NCI-H1694 treated with DMSO at 0.1 percent for 48 hours (cell line): ENCODE data around the gene MGAT4A.
"Not testable (repeated sequence)": the region's sequence is repeated elsewhere in the genome, so short reads cannot be mapped to it uniquely, and the experiment has no call there.

Experiments
- DNase-seq: peaks from one replicate; lab custom pipeline; 2025; lab: John Stamatoyannopoulos, UW

The MGAT4A gene

GRCh38 chr2:98730053-98730706 lies 752 bp downstream of the MGAT4A start:
- DNase-seq, result peak; percentile 42

DNA sequence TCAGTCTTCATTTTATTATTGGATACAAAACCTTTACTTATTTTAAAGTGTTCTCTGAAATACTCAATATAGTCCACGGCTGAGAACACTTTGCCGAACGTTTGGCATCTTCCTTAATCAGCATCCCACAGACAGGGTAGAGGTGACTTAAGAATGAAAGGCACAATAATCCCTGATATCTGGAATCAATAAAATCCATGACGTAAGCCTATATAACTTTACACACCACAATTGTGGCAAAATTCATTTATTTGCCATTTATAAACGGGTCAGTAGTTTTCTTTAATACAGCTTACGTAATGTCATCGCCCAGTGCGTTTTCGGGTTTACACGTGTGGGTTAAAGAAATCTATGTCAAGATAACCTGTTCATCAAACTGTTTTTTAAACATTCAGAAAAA lies 1.3 kb downstream of the MGAT4A start:
- no peak for DNase-seq

- DNase-seq, result not testable (repeated sequence)
These were observed 2.7 kb downstream of the MGAT4A start for GRCh38 chr2:98728088-98728718.

DNA sequence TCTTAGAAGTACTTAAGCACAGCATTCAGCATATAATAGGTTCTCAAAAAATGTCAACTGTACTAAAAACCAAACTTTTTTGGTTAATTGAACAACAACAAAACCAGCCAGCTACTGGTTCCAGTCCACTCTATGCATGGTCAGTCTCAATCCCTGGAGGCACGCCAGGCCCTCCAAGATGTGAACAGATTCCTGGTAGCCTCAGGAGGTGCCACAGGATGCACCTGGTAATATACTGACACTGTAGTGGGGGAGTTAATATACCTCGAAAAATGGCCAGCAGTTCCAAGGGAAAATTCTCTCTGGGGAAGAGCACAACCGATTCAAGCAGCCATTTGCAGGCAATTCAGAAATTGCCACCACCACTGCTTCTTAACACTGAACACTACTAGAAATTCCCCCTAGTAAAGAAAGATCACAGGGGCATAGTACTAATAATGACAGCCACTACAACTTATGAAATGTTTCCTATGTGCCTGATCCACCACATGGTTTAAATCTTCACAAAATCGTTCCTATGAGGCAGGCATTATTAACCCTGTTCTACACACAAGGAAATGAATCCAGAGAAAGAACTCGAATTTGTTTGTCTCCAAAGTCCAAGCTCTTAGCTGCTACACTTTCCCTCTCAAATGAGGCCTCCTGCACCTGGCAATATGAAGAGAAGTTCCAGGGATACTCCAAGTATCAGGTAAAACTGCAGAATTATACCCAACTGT lies 3.4 kb downstream of the MGAT4A start:
- no peak for DNase-seq

GRCh38 chr2:98726735-98727368 lies 4.1 kb downstream of the MGAT4A start:
- DNase-seq, result no peak

DNA sequence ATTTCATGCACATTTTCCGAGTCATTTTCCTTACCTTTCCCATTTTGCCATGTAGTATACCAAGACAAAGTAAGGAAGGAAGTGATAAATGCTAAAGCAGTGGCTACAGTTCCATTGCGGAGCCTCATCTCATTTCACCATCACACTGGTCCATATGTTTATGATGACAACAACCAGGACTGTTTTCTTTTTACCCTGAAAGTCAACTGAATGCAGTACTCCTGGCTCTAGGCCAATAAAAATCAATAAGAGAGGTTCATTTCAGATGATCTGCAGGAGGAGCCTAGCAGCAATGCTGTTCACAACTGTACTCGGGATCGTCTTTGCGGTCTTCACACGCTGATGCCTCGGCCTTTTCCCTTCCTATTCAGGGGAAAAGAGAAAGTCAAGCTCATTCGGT lies 4.7 kb downstream of the MGAT4A start:
- no peak for DNase-seq

DNA sequence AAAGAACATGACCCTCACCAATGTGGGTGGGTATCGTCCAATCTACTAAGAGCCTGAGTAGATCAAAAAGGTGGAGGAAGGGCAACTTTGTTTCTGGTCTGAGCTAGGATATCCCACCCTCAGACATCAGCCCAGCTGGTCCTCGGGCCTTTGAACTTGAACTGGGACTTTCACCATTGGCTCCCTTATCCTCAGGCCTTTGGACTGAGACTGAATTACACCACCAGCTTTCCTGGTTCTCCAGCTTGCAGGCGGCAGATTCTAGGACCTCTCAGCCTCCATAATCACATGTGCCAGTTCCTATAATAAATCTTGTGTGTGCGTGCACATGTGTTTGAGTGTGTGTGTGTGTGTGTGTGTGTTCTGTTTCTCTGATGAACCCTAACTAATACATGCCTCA lies 10.6 kb downstream of the MGAT4A start:
- DNase-seq, result no peak

DNA sequence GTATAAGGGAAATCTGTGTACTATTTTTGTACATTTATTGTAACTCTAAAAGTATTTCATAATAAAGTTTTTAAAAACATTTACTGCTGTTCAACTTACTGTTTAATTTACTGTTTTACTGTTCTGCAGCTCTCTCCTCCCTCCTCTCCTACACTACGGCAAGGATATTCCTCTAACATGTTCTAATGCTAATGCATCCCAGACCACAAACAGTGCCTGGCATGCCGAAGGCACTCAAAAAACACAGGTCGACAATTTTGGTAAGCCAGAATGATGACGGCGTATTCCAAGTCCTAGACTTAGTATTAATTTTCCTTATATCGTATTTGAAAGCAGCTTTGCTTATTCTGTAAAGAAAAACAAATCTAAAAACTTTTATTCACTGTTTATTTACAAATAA lies 13.3 kb downstream of the MGAT4A start:
- no peak for DNase-seq

DNA sequence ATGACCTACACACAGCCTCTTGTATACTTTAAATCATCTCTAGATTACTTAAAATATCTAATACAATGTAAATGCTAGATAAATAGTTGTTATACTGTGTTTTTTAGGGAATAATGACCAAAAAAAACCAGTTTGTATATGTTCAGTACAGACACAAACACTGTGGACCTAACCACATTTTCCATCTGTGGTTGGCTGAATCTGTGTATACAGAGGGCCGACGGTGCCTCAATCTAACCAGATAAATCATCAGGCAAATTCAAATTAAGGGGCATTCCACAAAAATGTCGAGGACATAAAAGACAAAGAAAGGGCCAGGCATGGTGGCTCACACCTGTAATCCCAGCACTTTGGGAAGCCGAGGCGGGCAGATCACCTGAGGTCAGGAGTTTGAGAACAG lies 14.1 kb downstream of the MGAT4A start:
- no peak for DNase-seq

- DNase-seq, result no peak
These were observed 15.0 kb downstream of the MGAT4A start for GRCh38 chr2:98715812-98716451.

DNA sequence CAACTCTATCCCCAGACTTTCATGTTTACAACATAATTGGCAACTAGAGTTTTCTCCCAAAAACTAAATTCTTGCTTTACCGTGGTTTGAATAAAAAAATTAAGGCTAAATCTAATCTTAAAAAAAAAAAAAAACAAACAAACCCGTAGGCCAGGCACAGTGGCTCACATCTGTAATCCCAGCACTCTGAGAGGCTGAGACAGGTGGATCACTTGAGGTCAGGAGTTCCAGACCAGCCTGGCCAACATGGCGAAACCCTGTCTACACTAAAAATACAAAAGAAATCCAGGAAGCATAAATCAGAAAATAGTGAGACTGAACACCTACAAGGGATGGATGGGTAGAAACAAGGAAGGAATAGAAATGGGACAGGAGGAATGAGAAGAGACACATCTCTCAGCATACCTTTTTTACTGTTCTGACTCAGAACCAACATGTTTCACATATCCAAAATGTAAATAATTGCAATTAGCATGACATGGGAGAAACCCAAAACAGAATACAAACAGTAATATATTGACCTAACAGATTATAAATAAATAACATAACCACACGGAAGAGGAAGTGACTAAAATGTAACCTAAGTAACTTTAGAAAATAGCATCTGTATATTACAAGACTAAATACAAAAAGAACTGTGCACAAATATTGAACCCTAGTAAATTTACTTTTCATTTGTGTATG lies 17.5 kb downstream of the MGAT4A start:
- no peak for DNase-seq

DNA sequence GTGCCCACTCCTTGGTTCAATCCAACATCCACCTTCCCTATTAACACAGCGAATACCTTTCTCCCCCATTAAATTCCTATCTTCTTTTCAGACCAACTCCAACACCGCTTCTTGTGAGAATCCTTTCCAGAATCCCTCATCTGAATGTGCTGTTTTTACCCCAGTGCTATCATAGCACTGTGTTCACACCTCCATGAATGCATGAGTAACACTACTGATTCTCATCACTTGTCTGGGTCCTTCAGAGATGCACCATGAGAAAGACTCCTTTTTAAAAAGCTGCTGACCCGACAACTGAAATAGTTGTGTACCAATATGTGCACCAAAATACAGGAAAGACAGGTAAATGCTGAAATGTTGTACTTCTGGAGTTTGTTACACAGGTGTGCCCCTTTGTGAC lies 18.8 kb downstream of the MGAT4A start:
- DNase-seq, result no peak

DNA sequence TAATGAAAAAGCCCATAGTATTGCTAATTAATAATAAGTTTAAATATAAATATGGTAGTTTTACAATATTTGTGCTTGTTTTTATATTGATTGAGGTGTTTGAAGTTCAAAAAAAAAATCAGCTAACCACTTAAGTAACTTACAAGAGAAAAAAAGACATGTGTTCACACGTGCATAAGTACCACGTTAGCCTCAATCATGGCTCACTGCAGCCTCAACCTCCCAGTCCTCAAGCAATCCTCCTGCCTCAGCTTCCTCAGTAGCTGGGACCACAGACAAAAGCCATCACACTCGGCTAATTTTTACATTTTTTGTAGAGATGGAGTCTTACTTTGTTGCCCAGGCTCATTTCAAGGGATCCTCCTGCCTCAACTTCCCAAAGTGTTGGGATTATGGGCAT lies 19.4 kb downstream of the MGAT4A start:
- no peak for DNase-seq

DNA sequence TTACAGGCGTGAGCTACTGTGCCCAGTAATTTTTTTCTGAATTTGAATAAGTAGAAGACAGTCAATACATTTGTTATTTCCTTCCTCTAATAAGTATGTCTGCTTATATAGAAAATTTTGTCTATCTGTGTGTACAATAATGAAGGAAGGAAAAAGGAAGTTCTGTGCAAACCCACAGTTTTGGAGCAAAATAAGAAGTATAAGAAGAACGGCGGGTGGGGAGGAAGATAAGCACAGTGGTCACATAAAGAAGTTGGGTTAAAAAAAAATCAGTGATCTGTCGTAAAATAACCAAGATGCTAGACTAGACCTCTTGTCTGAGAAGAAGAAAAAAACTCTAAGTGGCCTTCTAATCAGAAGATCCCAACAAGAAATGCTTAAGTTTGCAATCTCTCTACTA lies 20.2 kb downstream of the MGAT4A start:
- DNase-seq, result no peak

- no peak for DNase-seq
These were observed 21.4 kb downstream of the MGAT4A start for GRCh38 chr2:98709535-98709934.

DNA sequence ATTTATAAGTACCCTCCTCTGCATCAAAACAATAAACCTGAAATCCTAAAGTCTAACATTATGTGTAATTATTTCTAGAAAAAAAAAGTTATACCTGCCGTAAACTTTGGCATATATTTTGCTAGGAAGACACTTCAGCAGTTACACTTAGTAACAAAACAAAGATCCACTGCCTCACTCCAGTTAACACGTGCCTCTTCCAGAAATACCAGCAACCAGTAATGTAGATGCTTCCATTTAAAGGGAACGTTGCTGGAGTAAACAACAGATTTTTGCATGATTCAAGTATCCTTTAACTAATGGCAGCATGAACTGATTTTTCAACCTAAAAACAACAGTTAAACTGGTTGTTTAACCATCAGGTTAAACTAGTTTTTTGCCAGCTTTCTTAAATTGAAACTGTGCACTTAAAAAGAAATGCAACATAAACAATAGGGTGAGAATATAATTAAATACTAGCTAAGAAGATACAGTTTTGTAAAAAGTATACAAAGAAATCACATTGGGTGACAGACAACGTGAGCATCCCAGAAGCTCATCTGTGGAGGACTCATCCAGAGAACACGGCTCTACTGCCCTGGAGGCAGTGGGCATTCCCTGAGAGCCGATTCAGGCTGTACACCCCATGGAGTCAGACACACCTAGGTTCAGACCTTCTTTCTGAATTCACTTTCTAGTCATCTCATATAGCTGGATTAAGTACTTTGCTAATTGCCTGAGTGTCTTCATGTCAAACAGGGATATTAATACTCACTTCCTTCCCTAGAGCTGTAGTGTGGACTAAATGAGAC lies 22.3 kb downstream of the MGAT4A start:
- DNase-seq, result no peak

GRCh38 chr2:98706591-98706990 lies 24.3 kb downstream of the MGAT4A start:
- DNase-seq, result no peak

DNA sequence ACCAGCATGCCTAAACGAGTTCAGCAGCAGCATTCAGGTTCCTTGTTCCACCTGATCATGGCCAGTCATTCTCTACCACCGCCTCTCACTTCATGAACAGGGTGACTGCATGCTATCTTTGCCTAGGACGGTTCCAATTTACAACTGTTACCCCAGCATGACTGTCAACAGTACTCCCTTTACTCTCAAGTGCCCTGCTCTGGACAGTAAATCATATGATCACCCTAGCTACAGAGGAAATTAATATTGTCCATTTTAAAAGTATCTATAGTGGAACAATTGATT lies 25.7 kb downstream of the MGAT4A start:
- DNase-seq, result no peak

GRCh38 chr2:98704499-98705332 lies 26.2 kb downstream of the MGAT4A start:
- no peak for DNase-seq

GRCh38 chr2:98703738-98704137 lies 27.2 kb downstream of the MGAT4A start:
- no peak for DNase-seq
